PC-9 (cell line): ENCODE measurements around the gene TMEM156. TPM values are rescaled to one million over a fixed set of nuclear protein-coding genes. Genes with fewer than 3 reads are reported as not detected.

Experiments used
- BruUV-seq: library from RNA; stranded (reverse); fragments of 400-500 nt; replicated peaks from 2 replicates; lab custom pipeline; 2021; lab: Mats Ljungman, UMichigan
- CTCF ChIA-PET: fragments of 300-600 bp; sonication (Branson Sonifier 250); formaldehyde crosslinking; loops from one replicate; lab custom pipeline; 2022; ENCODE audit warnings: antibody characterized with exemption; lab: Charles Lee
- POLR2A ChIA-PET: fragments of 300-600 bp; sonication (Branson Sonifier 250); formaldehyde crosslinking; loops from one replicate; lab custom pipeline; 2022; ENCODE audit warnings: antibody characterized with exemption; ENCODE audit not compliant: unreplicated experiment; lab: Charles Lee
- DNase-seq, 2 experiments: peaks; one replicate each; pipeline versions ENCODE4 v3.0.0 to v3.0.0-alpha.2; 2015 to 2022; ENCODE audit warnings: mixed read lengths in 1 of 2
- H2AFZ ChIP-seq: fragments of 200-600 bp; sonication (generic); 2 replicates; pipeline ENCODE4 v1.8.1; 2017; ENCODE audit warnings: antibody characterized with exemption
- H3F3A ChIP-seq: fragments of 200-600 bp; sonication (generic); 2 replicates; pipeline ENCODE4 v1.8.1; 2017; ENCODE audit warnings: antibody characterized with exemption, mild to moderate bottlenecking, low read depth; ENCODE audit not compliant: insufficient read depth
- H3K27ac ChIP-seq: fragments of 200-600 bp; sonication (generic); 2 replicates; pipeline ENCODE4 v1.6.1; 2016; ENCODE audit warnings: mixed run types
- H3K27me3 ChIP-seq: fragments of 200-600 bp; sonication (generic); 2 replicates; pipeline ENCODE4 v1.6.1; 2016; ENCODE audit warnings: low read depth, mixed run types; ENCODE audit not compliant: insufficient read depth
- H3K36me3 ChIP-seq: fragments of 200-600 bp; sonication (generic); 2 replicates; pipeline ENCODE4 v1.6.1; 2016; ENCODE audit warnings: low read depth, mixed run types
- H3K4me1 ChIP-seq: fragments of 200-600 bp; sonication (generic); replicated peaks from 2 replicates; pipeline ENCODE4 v1.6.1; 2016; ENCODE audit warnings: mixed run types; ENCODE audit not compliant: insufficient read depth
- H3K4me2 ChIP-seq: fragments of 200-600 bp; sonication (generic); 2 replicates; pipeline ENCODE4 v1.6.1; 2017; ENCODE audit warnings: mixed run types
- H3K4me3 ChIP-seq: fragments of 200-600 bp; sonication (generic); 2 replicates; pipeline ENCODE4 v1.6.1; 2016; ENCODE audit warnings: mixed run types
- H3K79me2 ChIP-seq: fragments of 200-600 bp; sonication (generic); 2 replicates; pipeline ENCODE4 v1.6.1; 2017; ENCODE audit warnings: low read depth, mixed run types
- H3K9me2 ChIP-seq: fragments of 200-600 bp; sonication (generic); 2 replicates; pipeline ENCODE4 v1.8.1; 2017; ENCODE audit warnings: mild to moderate bottlenecking; ENCODE audit not compliant: insufficient read depth
- H3K9me3 ChIP-seq: fragments of 200-600 bp; sonication (generic); 2 replicates; pipeline ENCODE4 v1.8.1; 2016; ENCODE audit warnings: low read depth; ENCODE audit not compliant: insufficient read depth
- H4K20me1 ChIP-seq: fragments of 200-600 bp; sonication (generic); 2 replicates; pipeline ENCODE4 v1.8.1; 2017; ENCODE audit not compliant: insufficient read depth
- CTCF ChIP-seq: fragments of 200-600 bp; sonication (generic); conservative IDR thresholded peaks from 2 replicates; pipeline ENCODE4 v1.6.1; 2017; ENCODE audit warnings: mixed run types, antibody characterized with exemption, mild to moderate bottlenecking, moderate library complexity
- EZH2 ChIP-seq: fragments of 200-600 bp; sonication (generic); IDR thresholded peaks from 2 replicates; pipeline ENCODE4 v1.8.0; 2017; ENCODE audit warnings: antibody characterized with exemption, low read depth
- intact Hi-C: fragments of 100-400 bp; cut with micrococcal nuclease; formaldehyde crosslinking; loops from one replicate; pipeline ENCODE4 v1.10.0; 2022; ENCODE audit not compliant: unreplicated experiment
- total RNA-seq: library from RNA; stranded (reverse); gene quantifications from 2 replicates; pipeline ENCODE4 v1.2.3, GENCODE V29; 2021

Gene TMEM156
- total RNA-seq, 1 experiment from 2014 or later = 29.3 TPM

GRCh38 chr4:38920186-38920585 lies 112.0 kb downstream of the TMEM156 start:
- H3F3A ChIP-seq = no peaks in the 10 kb centered on the region
- H3K4me3 ChIP-seq = no peak overlapping the region
- ChIA-PET POLR2A (no interaction called here), CTCF (no interaction called here)
- no peak overlapping the region for H2AFZ ChIP-seq
- DNase-seq = no peak
- no peaks in the 10 kb centered on the region for H3K79me2 ChIP-seq
- no peaks in the 10 kb centered on the region for H3K9me2 ChIP-seq
- peaks cover 6% of the 10 kb centered on the region for H3K36me3 ChIP-seq
- no TSS peak for BruUV-seq
- H3K27ac ChIP-seq = no peak overlapping the region
- no peaks in the 10 kb centered on the region; the same call in 1 of the 2 replicates for H3K9me3 ChIP-seq
- H3K4me2 ChIP-seq = no peak overlapping the region
- no peaks in the 10 kb centered on the region for H4K20me1 ChIP-seq
- H3K4me1 ChIP-seq = no peaks in the 10 kb centered on the region
- TF ChIP-seq CTCF = no peak
- no peak for TF ChIP-seq EZH2
- intact Hi-C loops = no loop called here
- H3K27me3 ChIP-seq = no peaks in the 10 kb centered on the region

GRCh38 chr4:38919494-38919893 lies 112.7 kb downstream of the TMEM156 start:
- BruUV-seq = no TSS peak
- CTCF ChIA-PET = no interaction called here

GRCh38 chr4:38917481-38918025 lies 114.7 kb downstream of the TMEM156 start:
- intact Hi-C loops = no loop called here
- peaks cover 6% of the 10 kb centered on the region for H3K36me3 ChIP-seq
- H2AFZ ChIP-seq = no peak overlapping the region
- no peak overlapping the region for H3K4me3 ChIP-seq
- no peaks in the 10 kb centered on the region; the same call in 1 of the 2 replicates for H3K9me3 ChIP-seq
- no TSS peak for BruUV-seq
- H3K4me2 ChIP-seq = no peak overlapping the region
- no peaks in the 10 kb centered on the region for H3K79me2 ChIP-seq
- no peak overlapping the region for H3K27ac ChIP-seq
- no peak for TF ChIP-seq EZH2
- no peak for TF ChIP-seq CTCF
- H3K4me1 ChIP-seq = no peaks in the 10 kb centered on the region
- H4K20me1 ChIP-seq = no peaks in the 10 kb centered on the region
- ChIA-PET CTCF (no interaction called here), POLR2A (no interaction called here)
- H3K27me3 ChIP-seq = no peaks in the 10 kb centered on the region
- DNase-seq = no peak
- H3F3A ChIP-seq = no peaks in the 10 kb centered on the region
- no peaks in the 10 kb centered on the region for H3K9me2 ChIP-seq

More at GRCh38 chr4:38919494-38919893, 112.7 kb downstream of the TMEM156 start:
- Histone ChIP-seq H3K79me2 (no peaks in the 10 kb centered on the region), H3K27me3 (no peaks in the 10 kb centered on the region), H3K9me2 (no peaks in the 10 kb centered on the region), H3K9me3 (no peaks in the 10 kb centered on the region; the same call in 1 of the 2 replicates), H3K36me3 (peaks cover 6% of the 10 kb centered on the region), H3K4me3 (no peak overlapping the region), H2AFZ (no peak overlapping the region), H3K27ac (no peak overlapping the region), H3K4me2 (no peak overlapping the region), H4K20me1 (no peaks in the 10 kb centered on the region), H3F3A (no peaks in the 10 kb centered on the region), H3K4me1 (no peaks in the 10 kb centered on the region)
- no peak for DNase-seq
- intact Hi-C loops = no loop called here
- TF ChIP-seq CTCF (no peak), EZH2 (no peak)
- POLR2A ChIA-PET = no interaction called here

Other genes with a start within 250 kb of the TMEM156 start
- not detected in 2 replicates for gene TLR10, start 249.4 kb downstream of the TMEM156 start, total RNA-seq
- gene TLR1, start 227.6 kb downstream of the TMEM156 start, total RNA-seq = 3.0 and 3.9 TPM in 2 replicates
- 7.9 and 9.3 TPM in 2 replicates for gene TLR6, start 175.6 kb downstream of the TMEM156 start, total RNA-seq
- gene FAM114A1, start 164.6 kb downstream of the TMEM156 start, total RNA-seq = 73.7 and 80.4 TPM in 2 replicates
- 115 and 117 TPM in 2 replicates for gene KLHL5, start 29.8 kb upstream of the TMEM156 start, total RNA-seq
- 26.1 and 33.2 TPM in 2 replicates for gene WDR19, start 150.1 kb upstream of the TMEM156 start, total RNA-seq